Uterus (tissue), 2 donors: Measurements from ENCODE around the gene KCTD19.

Experiments used
- CTCF ChIP-seq, 4 experiments: fragments of 200-600 bp in 2 of 4; fragments of 450-650 bp in 2 of 4; sonication (generic) in 2 of 4; IDR thresholded peaks; one replicate each; pipeline ENCODE4 v1.5.1; 2016 to 2019; ENCODE audit warnings: antibody characterized with exemption in 4 of 4, mild to moderate bottlenecking in 2 of 4, moderate library complexity in 1 of 4
- POLR2A ChIP-seq, 2 donors: fragments of 450-650 bp; IDR thresholded peaks; one replicate each; pipeline ENCODE4 v1.6.1; 2016; ENCODE audit warnings: antibody characterized with exemption in 2 of 2, mild to moderate bottlenecking in 1 of 2, moderate library complexity in 1 of 2

- no peak for TF ChIP-seq POLR2A (IDR thresholded peaks at IDR 0.05)
- TF ChIP-seq CTCF (IDR thresholded peaks at IDR 0.05): peak in 3 of 4 experiments; percentile 18 to 27 (median 23)
Measured at GRCh38 chr16:67248401-67249177, 78.0 kb downstream of the KCTD19 start, which contains the start of gene SLC9A5.
